Measurements from ENCODE around the gene CCR3.

- TF ChIP-seq CTCF (IDR thresholded peaks at IDR 0.05 in 2 of 3, conservative IDR thresholded peaks at IDR 0.05 in 1 of 3; ENCODE audit: borderline replicate concordance in 1 of 3, insufficient read depth in 1 of 3, low read depth in 2 of 3, low read length in 2 of 3) (no peak), POLR2A (IDR thresholded peaks at IDR 0.05; ENCODE audit: borderline replicate concordance, extremely low read depth, insufficient read depth, insufficient read length) (no peak), EGR1 (IDR thresholded peaks at IDR 0.05; ENCODE audit: low read depth) (no peak), JUND (IDR thresholded peaks at IDR 0.05) (no peak), ZBTB33 (IDR thresholded peaks at IDR 0.05; ENCODE audit: extremely low read depth, insufficient replicate concordance, low read length) (no peak), SIN3A (IDR thresholded peaks at IDR 0.05; ENCODE audit: low read depth) (no peak), ZNF274 (IDR thresholded peaks at IDR 0.05; ENCODE audit: low read depth, low read length) (no peak), MAX (IDR thresholded peaks at IDR 0.05) (no peak), POLR2AphosphoS5 (IDR thresholded peaks at IDR 0.05; ENCODE audit: low read depth, low read length) (no peak), REST (IDR thresholded peaks at IDR 0.05; ENCODE audit: low read depth) (no peak), SRF (IDR thresholded peaks at IDR 0.05; ENCODE audit: low read depth) (no peak), SP1 (IDR thresholded peaks at IDR 0.05; ENCODE audit: low read depth) (no peak)
Observed at GRCh38 chr3:46266598-46266997, 24.3 kb downstream of the CCR3 start.

All from HCT116 (cell line).